CD4-positive, alpha-beta T cell (primary cell): Measurements from ENCODE around the gene OR7G1. TPM values are rescaled to one million over a fixed set of nuclear protein-coding genes. Genes with fewer than 3 reads are reported as not detected.

Experiments used
- ATAC-seq: fragments of 200-7000 bp; cut with Tn5 transposase; one replicate; pipeline ENCODE4 v1.10.0; 2022; ENCODE audit warnings: mild to moderate bottlenecking; ENCODE audit not compliant: poor library complexity
- CTCF ChIA-PET: fragments of 350-600 bp; sonication (Branson Sonifier 250); formaldehyde crosslinking; loops from one replicate; lab custom pipeline; 2021; ENCODE audit warnings: antibody characterized with exemption, inconsistent platforms; lab: Charles Lee
- POLR2A ChIA-PET: fragments of 350-600 bp; sonication (Branson Sonifier 250); formaldehyde crosslinking; loops from one replicate; lab custom pipeline; 2021; ENCODE audit warnings: antibody characterized with exemption, inconsistent platforms; lab: Charles Lee
- DNase-seq, 14 experiments: peaks; one replicate each; pipeline ENCODE4 v3.0.0-alpha.2; 2013 to 2020; ENCODE audit warnings: mixed read lengths in 2 of 14
- H3K27ac ChIP-seq, 2 donors: one replicate each; pipeline versions ENCODE4 v1.5.1 to v1.7.0; 2013; ENCODE audit warnings: low read length in 2 of 2, low read depth in 1 of 2, mild to moderate bottlenecking in 1 of 2
- H3K27me3 ChIP-seq, 2 experiments: 1 replicate in 1 of 2; 2 replicates in 1 of 2; pipeline versions ENCODE4 v1.6.1 to v1.7.0; 2013; ENCODE audit warnings: low read length in 2 of 2, control low read depth in 1 of 2, mild to moderate bottlenecking in 1 of 2, moderate library complexity in 1 of 2; ENCODE audit not compliant: insufficient read depth in 2 of 2, control insufficient read depth in 1 of 2
- H3K36me3 ChIP-seq: one replicate; pipeline ENCODE4 v1.6.1; 2013; ENCODE audit warnings: low read length, control low read depth; ENCODE audit not compliant: insufficient read depth
- H3K4me1 ChIP-seq: one replicate; pipeline ENCODE4 v1.6.1; 2013; ENCODE audit warnings: low read length, control low read depth; ENCODE audit not compliant: insufficient read depth
- H3K4me3 ChIP-seq: one replicate; pipeline ENCODE4 v1.5.1; 2013; ENCODE audit warnings: mild to moderate bottlenecking, low read length, moderate library complexity
- H3K9me3 ChIP-seq, 2 experiments: 1 replicate in 1 of 2; 2 replicates in 1 of 2; pipeline versions ENCODE4 v1.6.1 to v1.7.0; 2013; ENCODE audit warnings: low read length in 2 of 2, mild to moderate bottlenecking in 2 of 2, control low read depth in 1 of 2, moderate library complexity in 1 of 2; ENCODE audit not compliant: control insufficient read depth in 1 of 2, insufficient read depth in 1 of 2
- H3K27ac Mint-ChIP-seq: one replicate; pipeline ENCODE4 v1.8.0; 2020; ENCODE audit warnings: mixed read lengths
- H3K27me3 Mint-ChIP-seq: one replicate; pipeline ENCODE4 v1.8.0; 2021; ENCODE audit warnings: mixed read lengths
- H3K36me3 Mint-ChIP-seq: one replicate; pipeline ENCODE4 v1.8.0; 2021; ENCODE audit warnings: low read depth, mixed read lengths
- H3K4me1 Mint-ChIP-seq: one replicate; pipeline ENCODE4 v1.8.0; 2021; ENCODE audit warnings: low read depth, mixed read lengths
- H3K4me3 Mint-ChIP-seq: one replicate; pipeline ENCODE4 v1.8.0; 2020; ENCODE audit warnings: mild to moderate bottlenecking, mixed read lengths
- H3K9me3 Mint-ChIP-seq: one replicate; pipeline ENCODE4 v1.8.0; 2020; ENCODE audit warnings: mixed read lengths
- CTCF ChIP-seq: fragments of 200-600 bp; IDR thresholded peaks from one replicate; pipeline ENCODE4 v1.8.0; 2022; ENCODE audit warnings: antibody characterized with exemption, mild to moderate bottlenecking
- intact Hi-C, 2 experiments: fragments of 100-400 bp; cut with DNase I in 1 of 2; cut with micrococcal nuclease in 1 of 2; formaldehyde crosslinking; loops; one replicate each; pipeline versions ENCODE4 v1.15.1 to v1.9.0; 2023 to 2025; cut with DNase I, micrococcal nuclease
- total RNA-seq, 174 experiments: library from RNA in 2 of 174; stranded (reverse) in 2 of 174; gene quantifications; one replicate each; pipeline ENCODE4 v1.2.3 and lab custom pipeline; 2021 to 2026

The OR7G1 gene
- total RNA-seq, 2 experiments from 2014 or later, result not detected

GRCh38 chr19:9159891-9160290 is 44.3 kb upstream of the OR7G1 start:
- ATAC-seq, result no peak
- Histone ChIP-seq H3K9me3 (peaks cover 30 to 47% of the 10 kb centered on the region in 2 experiments), H3K4me3 (no peak overlapping the region), H3K27ac (no peak overlapping the region), H3K4me1 (no peaks in the 10 kb centered on the region), H3K36me3 (peaks cover 94% of the 10 kb centered on the region), H3K27me3 (no peaks in the 10 kb centered on the region)
- ChIA-PET POLR2A (no interaction called here), CTCF (no interaction called here)
- no peak overlapping the region for H3K4me3 Mint-ChIP-seq
- peaks cover 8% of the 10 kb centered on the region for H3K4me1 Mint-ChIP-seq
- no peak for DNase-seq
- no peaks in the 10 kb centered on the region for H3K27me3 Mint-ChIP-seq
- H3K9me3 Mint-ChIP-seq, result peaks cover 7% of the 10 kb centered on the region
- intact Hi-C loops, result no loop called here
- no peak for TF ChIP-seq CTCF
- H3K27ac Mint-ChIP-seq, result no peak overlapping the region
- peaks cover 98% of the 10 kb centered on the region for H3K36me3 Mint-ChIP-seq

- Histone ChIP-seq H3K4me3 (no peak overlapping the region), H3K27ac (no peak overlapping the region), H3K27me3 (no peaks in the 10 kb centered on the region), H3K9me3 (peaks cover 18 to 40% of the 10 kb centered on the region in 2 experiments), H3K36me3 (peaks cover 76% of the 10 kb centered on the region), H3K4me1 (peaks cover 3% of the 10 kb centered on the region)
- POLR2A ChIA-PET, result no interaction called here
- CTCF ChIA-PET, result interaction anchor here (0.5 kb wide), 1 partner anchor 319 kb away, joined by 3 read pairs; no protein-coding TSS in a partner anchor
- no peak for DNase-seq
- no peak for TF ChIP-seq CTCF
- intact Hi-C loops, result no loop called here
- ATAC-seq, result no peak
- H3K27ac Mint-ChIP-seq, result no peak overlapping the region
- peaks cover 7% of the 10 kb centered on the region for H3K9me3 Mint-ChIP-seq
- no peak overlapping the region for H3K4me3 Mint-ChIP-seq
- H3K4me1 Mint-ChIP-seq, result peaks cover 31% of the 10 kb centered on the region
- H3K27me3 Mint-ChIP-seq, result no peaks in the 10 kb centered on the region
- H3K36me3 Mint-ChIP-seq, result peaks cover 100% of the 10 kb centered on the region
These were observed 40.7 kb upstream of the OR7G1 start for GRCh38 chr19:9156304-9156703.

GRCh38 chr19:9155591-9155990 is 40.0 kb upstream of the OR7G1 start:
- POLR2A ChIA-PET, result no interaction called here
- peaks cover 6% of the 10 kb centered on the region for H3K4me1 ChIP-seq
- no peak overlapping the region for H3K27ac Mint-ChIP-seq
- no peak overlapping the region for H3K4me3 ChIP-seq
- intact Hi-C loops, result no loop called here
- H3K27me3 Mint-ChIP-seq, result no peaks in the 10 kb centered on the region
- peaks cover 11 to 33% of the 10 kb centered on the region in 2 experiments for H3K9me3 ChIP-seq
- CTCF ChIA-PET, result interaction anchor here (0.5 kb wide), 1 partner anchor 320 kb away, joined by 3 read pairs; no protein-coding TSS in a partner anchor
- H3K27me3 ChIP-seq, result no peaks in the 10 kb centered on the region
- H3K27ac ChIP-seq, result no peak overlapping the region
- DNase-seq, result no peak
- peaks cover 12% of the 10 kb centered on the region for H3K9me3 Mint-ChIP-seq
- peaks cover 100% of the 10 kb centered on the region for H3K36me3 Mint-ChIP-seq
- TF ChIP-seq CTCF, result no peak
- no peak for ATAC-seq
- H3K4me3 Mint-ChIP-seq, result no peak overlapping the region
- peaks cover 68% of the 10 kb centered on the region for H3K36me3 ChIP-seq
- H3K4me1 Mint-ChIP-seq, result peaks cover 38% of the 10 kb centered on the region
